Activated naive CD4-positive, alpha-beta T cell treated with anti-CD3 and anti-CD28 coated beads, Interleukin-2, amount 50 U/mL, for 72 hours (primary cell): ENCODE results near the gene EIF2B2. TPM values are rescaled to one million over a fixed set of nuclear protein-coding genes. Genes with fewer than 3 reads are reported as not detected.

Experiments used
- ATAC-seq, 2 donors: fragments of 150-1000 bp; cut with Tn5 transposase; 2 replicates each; pipeline ENCODE4 v1.10.0; 2021; ENCODE audit warnings: mild to moderate bottlenecking in 2 of 2, moderate library complexity in 2 of 2
- DNase-seq, 2 donors: peaks; one replicate each; pipeline ENCODE4 v3.0.0; 2021 to 2022; ENCODE audit warnings: low spot score in 2 of 2
- H3K27ac Mint-ChIP-seq, 2 donors: one replicate each; pipeline ENCODE4 v1.8.0; 2022; ENCODE audit warnings: mild to moderate bottlenecking in 2 of 2, mixed read lengths in 2 of 2
- H3K36me3 Mint-ChIP-seq, 2 donors: one replicate each; pipeline ENCODE4 v1.8.0; 2022; ENCODE audit warnings: mixed read lengths in 2 of 2
- H3K9me3 Mint-ChIP-seq, 2 donors: one replicate each; pipeline ENCODE4 v1.8.0; 2022; ENCODE audit warnings: mixed read lengths in 2 of 2
- total RNA-seq, 2 donors: library from RNA; stranded (reverse); gene quantifications; one replicate each; pipeline ENCODE4 v1.2.3, GENCODE V29; 2022

Gene EIF2B2
- total RNA-seq, 2 donors from 2014 or later = 40.1 to 63.7 TPM

GRCh38 chr14:75011356-75011994 lies 8.8 kb downstream of the EIF2B2 start:
- Mint-ChIP-seq H3K9me3 (no peaks in the 10 kb centered on the region), H3K27ac (peak overlapping the region; percentile 58 to 59), H3K36me3 (peaks cover 11 to 18% of the 10 kb centered on the region in 2 donors)
- DNase-seq (peak in 1 of 2 donors; percentile 21), ATAC-seq (peak; percentile 93 to 96)

GRCh38 chr14:75013290-75013689 lies 10.6 kb downstream of the EIF2B2 start:
- Mint-ChIP-seq H3K9me3 (no peaks in the 10 kb centered on the region), H3K27ac (no peak overlapping the region), H3K36me3 (peaks cover 11% of the 10 kb centered on the region in 2 donors)
- no peak for ATAC-seq
- DNase-seq = no peak

DNA sequence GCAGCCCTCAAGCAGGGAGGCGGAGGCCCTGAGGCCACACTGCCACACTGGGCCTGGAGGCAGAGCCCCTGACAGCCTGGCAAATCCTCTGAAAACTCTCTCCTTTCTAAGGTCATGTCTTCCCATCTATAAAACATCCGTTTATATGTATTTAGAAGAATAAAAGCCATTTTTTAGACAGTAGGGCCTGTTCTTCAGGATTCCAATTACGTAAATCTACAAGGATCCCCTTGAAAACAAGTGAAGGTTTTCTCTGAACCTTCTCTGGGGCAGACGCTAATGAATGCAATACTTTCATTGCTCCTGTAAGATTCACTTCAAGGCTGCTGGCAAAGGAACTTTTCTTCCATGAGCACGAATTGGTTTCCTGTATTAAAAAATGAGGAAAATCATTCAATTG lies 12.8 kb downstream of the EIF2B2 start:
- ATAC-seq (no peak), DNase-seq (no peak)
- Mint-ChIP-seq H3K27ac (no peak overlapping the region), H3K36me3 (peaks cover 0 to 4% of the 10 kb centered on the region in 2 donors), H3K9me3 (no peaks in the 10 kb centered on the region)

DNA sequence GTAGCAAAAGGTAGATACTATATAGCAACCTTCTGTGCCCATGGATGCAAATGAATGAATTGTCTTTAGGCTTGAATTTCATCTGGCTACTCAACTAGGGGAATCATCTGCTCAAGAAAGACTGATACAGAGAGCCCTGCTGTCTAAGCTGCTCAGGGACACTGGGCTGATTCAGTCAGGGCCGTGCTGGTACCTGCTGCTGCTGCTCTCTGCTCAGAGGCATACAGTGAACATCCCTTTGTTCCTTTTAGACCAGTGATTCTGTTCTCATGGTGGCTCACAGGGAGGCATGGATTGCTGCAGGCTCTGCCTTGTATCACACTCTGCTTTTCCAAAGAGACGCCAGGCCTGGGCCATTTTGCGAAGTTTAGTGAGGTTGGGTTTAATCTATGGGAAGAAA lies 14.1 kb downstream of the EIF2B2 start:
- no peak for ATAC-seq
- peak overlapping the region in 1 of 2 donors; percentile 73 for H3K27ac Mint-ChIP-seq

DNA sequence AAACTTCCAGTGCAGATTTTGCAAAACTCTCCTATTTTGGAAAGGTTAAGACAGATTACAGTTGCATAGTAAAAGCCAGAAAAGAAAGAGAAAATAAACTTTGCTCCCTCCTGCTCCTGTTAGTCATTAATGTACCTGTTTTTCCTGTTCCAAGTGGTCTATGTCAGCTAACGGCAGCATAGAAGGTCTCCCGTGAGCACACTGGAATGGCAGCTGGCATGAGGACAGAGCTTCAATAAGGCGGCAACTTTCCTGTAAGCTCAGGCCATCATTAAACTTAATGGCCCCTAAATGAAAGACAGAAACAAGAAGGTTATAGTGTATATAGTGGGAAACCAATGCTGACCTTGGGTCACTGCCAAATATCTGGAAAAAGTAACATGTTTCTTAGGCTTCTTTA lies 16.0 kb downstream of the EIF2B2 start:
- Mint-ChIP-seq H3K27ac (no peak overlapping the region), H3K36me3 (peaks cover 0 to 4% of the 10 kb centered on the region in 2 donors), H3K9me3 (no peaks in the 10 kb centered on the region)
- no peak for ATAC-seq
- DNase-seq = no peak

More for the DNA sequence above, 14.1 kb downstream of the EIF2B2 start:
- H3K36me3 Mint-ChIP-seq = peaks cover 0 to 4% of the 10 kb centered on the region in 2 donors
- DNase-seq = no peak
- H3K9me3 Mint-ChIP-seq = no peaks in the 10 kb centered on the region

DNA sequence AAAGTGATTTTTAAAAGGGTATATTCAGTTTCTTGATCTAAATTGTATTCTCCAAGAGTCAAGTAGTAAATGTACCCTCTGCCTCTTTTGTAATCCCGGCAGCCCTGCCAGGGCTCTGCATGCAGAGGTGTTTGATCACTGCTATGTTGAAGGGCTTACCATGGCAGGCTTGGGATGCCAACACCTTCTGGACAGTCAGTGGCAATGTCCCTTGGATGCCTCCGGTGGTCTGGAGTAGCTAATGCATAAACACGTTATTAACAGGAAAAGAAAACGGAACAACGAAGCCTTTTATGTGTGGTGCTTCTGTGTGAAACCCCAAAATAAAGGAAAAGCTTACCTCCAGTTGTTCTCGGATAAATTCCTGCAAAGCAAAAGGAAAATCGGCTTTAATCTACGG lies 19.9 kb downstream of the EIF2B2 start:
- no peaks in the 10 kb centered on the region for H3K9me3 Mint-ChIP-seq
- ATAC-seq (no peak), DNase-seq (no peak)
- H3K36me3 Mint-ChIP-seq = no peaks in the 10 kb centered on the region
- H3K27ac Mint-ChIP-seq = no peak overlapping the region

GRCh38 chr14:75023108-75023507 lies 20.4 kb downstream of the EIF2B2 start:
- ATAC-seq = no peak
- no peak overlapping the region for H3K27ac Mint-ChIP-seq

DNA sequence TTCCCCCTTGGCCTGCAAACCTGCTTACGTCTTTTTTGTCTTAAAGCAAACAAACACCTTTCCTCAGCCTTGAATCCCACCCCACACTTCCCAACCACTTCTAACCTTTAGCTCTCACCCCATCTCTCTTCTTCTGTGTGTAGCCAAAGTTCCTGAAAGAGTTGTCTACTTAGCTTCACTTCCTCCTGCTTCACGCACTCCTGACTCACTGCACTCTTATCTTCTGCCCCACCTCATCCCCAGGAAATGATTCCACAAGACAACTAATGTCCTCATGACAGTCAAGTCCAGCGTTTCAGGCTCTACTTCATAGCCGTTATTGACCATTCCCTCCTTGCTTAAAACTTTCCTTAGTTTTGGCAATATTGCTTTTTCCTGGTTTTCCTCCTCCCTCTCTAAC lies 22.4 kb downstream of the EIF2B2 start:
- no peak for ATAC-seq
- Mint-ChIP-seq H3K36me3 (peaks cover 0 to under 1% of the 10 kb centered on the region in 2 donors), H3K27ac (no peak overlapping the region), H3K9me3 (no peaks in the 10 kb centered on the region)
- DNase-seq = no peak

More at GRCh38 chr14:75023108-75023507, 20.4 kb downstream of the EIF2B2 start:
- no peaks in the 10 kb centered on the region for H3K9me3 Mint-ChIP-seq
- no peak for DNase-seq
- H3K36me3 Mint-ChIP-seq = no peaks in the 10 kb centered on the region

GRCh38 chr14:75025876-75026275 lies 23.2 kb downstream of the EIF2B2 start:
- Mint-ChIP-seq H3K9me3 (no peaks in the 10 kb centered on the region), H3K36me3 (peaks cover 0 to 7% of the 10 kb centered on the region in 2 donors), H3K27ac (no peak overlapping the region)
- DNase-seq (no peak), ATAC-seq (no peak)

DNA sequence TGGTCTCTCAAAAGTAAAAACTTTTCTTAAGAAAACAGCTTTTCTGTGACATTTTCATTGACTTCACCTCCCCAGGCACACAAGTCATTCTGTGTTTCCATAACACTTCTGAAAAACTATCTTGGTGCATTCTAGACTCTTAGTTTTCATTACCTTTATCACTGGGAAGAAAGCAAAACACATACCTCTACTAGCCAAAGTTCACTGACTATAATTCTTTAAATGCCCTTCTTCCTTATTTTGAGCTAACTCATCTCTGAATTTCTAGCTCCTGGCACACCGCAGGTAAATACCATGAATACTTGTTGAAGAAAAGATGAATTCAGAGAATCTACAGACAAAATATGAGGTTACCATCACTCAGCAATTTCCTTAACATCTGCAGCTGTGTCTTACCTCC lies 27.4 kb downstream of the EIF2B2 start:
- DNase-seq (no peak), ATAC-seq (no peak)
- no peak overlapping the region for H3K27ac Mint-ChIP-seq
- peaks cover 0 to 7% of the 10 kb centered on the region in 2 donors for H3K36me3 Mint-ChIP-seq
- no peaks in the 10 kb centered on the region for H3K9me3 Mint-ChIP-seq

GRCh38 chr14:75032939-75033338 lies 30.2 kb downstream of the EIF2B2 start:
- Mint-ChIP-seq H3K9me3 (no peaks in the 10 kb centered on the region), H3K36me3 (peaks cover 0 to 13% of the 10 kb centered on the region in 2 donors), H3K27ac (no peak overlapping the region)
- DNase-seq (no peak), ATAC-seq (no peak)

GRCh38 chr14:75040507-75040906 lies 37.8 kb downstream of the EIF2B2 start:
- H3K36me3 Mint-ChIP-seq = peaks cover 0 to 12% of the 10 kb centered on the region in 2 donors
- H3K27ac Mint-ChIP-seq = no peak overlapping the region
- DNase-seq (no peak), ATAC-seq (no peak)
- no peaks in the 10 kb centered on the region for H3K9me3 Mint-ChIP-seq

- H3K27ac Mint-ChIP-seq = no peak overlapping the region
- H3K36me3 Mint-ChIP-seq = peaks cover 0 to 12% of the 10 kb centered on the region in 2 donors
- no peaks in the 10 kb centered on the region for H3K9me3 Mint-ChIP-seq
- DNase-seq (no peak), ATAC-seq (no peak)
These were observed 38.2 kb downstream of the EIF2B2 start for GRCh38 chr14:75040959-75041358.

DNA sequence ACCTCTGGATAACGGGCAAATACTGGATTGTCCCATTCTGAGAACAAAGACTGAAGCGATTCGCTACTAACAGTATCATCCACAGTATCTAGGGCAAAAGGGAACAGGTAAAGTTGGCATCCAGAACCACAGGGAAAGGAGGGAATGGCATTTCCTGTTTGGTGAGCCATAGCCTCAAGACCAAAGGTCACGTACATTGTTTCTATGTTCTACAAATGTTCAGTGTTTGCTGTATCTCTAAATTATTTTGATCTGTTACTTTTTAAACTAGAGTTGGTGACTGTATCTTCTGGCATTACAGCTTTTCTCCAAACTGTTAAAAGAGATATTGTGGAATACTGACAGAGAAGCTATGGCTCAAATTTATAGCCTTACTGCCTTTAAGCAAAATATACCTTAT lies 38.9 kb downstream of the EIF2B2 start:
- H3K9me3 Mint-ChIP-seq = no peaks in the 10 kb centered on the region
- DNase-seq (no peak), ATAC-seq (no peak)
- H3K27ac Mint-ChIP-seq = no peak overlapping the region
- H3K36me3 Mint-ChIP-seq = peaks cover 0 to 17% of the 10 kb centered on the region in 2 donors

- peaks cover 0 to 17% of the 10 kb centered on the region in 2 donors for H3K36me3 Mint-ChIP-seq
- no peak for ATAC-seq
- H3K9me3 Mint-ChIP-seq = no peaks in the 10 kb centered on the region
These were observed 39.3 kb downstream of the EIF2B2 start for GRCh38 chr14:75042035-75042434.

DNA sequence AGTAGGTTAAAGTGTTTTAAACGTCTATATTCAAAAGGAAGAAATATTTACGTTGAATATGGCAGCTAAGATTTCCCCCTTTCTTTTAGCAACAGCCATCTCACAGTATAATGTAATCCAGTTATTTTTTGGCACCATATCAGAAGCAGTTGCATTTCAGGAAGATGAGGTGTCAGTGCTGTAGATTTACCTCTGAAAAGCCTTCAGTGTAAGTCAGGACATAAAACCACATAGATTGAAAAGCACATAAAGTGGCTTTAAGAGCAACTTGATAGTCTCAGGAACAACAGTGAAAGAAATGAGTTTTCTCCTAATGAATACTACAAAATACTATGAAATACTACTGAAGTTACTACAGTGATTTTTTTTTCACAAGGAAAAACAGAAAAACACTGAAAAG lies 41.6 kb downstream of the EIF2B2 start:
- ATAC-seq (peak in 1 of 2 donors; percentile 83), DNase-seq (no peak)
- peak overlapping the region in 1 of 2 donors; percentile 8 for H3K27ac Mint-ChIP-seq
- H3K9me3 Mint-ChIP-seq = no peaks in the 10 kb centered on the region
- peaks cover 16 to 29% of the 10 kb centered on the region in 2 donors for H3K36me3 Mint-ChIP-seq

More at GRCh38 chr14:75042035-75042434, 39.3 kb downstream of the EIF2B2 start:
- no peak for DNase-seq
- H3K27ac Mint-ChIP-seq = no peak overlapping the region

GRCh38 chr14:75044752-75045151 lies 42.0 kb downstream of the EIF2B2 start:
- peaks cover 19 to 33% of the 10 kb centered on the region in 2 donors for H3K36me3 Mint-ChIP-seq
- ATAC-seq (no peak), DNase-seq (no peak)
- no peaks in the 10 kb centered on the region for H3K9me3 Mint-ChIP-seq
- peak overlapping the region; percentile 8 to 40 for H3K27ac Mint-ChIP-seq

GRCh38 chr14:75046275-75046674 lies 43.6 kb downstream of the EIF2B2 start:
- DNase-seq (no peak), ATAC-seq (no peak)
- Mint-ChIP-seq H3K36me3 (peaks cover 19 to 43% of the 10 kb centered on the region in 2 donors), H3K9me3 (no peaks in the 10 kb centered on the region), H3K27ac (no peak overlapping the region)
